K562 (cell line): ENCODE results near the gene RGL4. TPM values are rescaled to one million over a fixed set of nuclear protein-coding genes. Genes with fewer than 3 reads are reported as not detected.

Source experiments
- CBX5 ChIP-seq: IDR thresholded peaks from 2 replicates; pipeline ENCODE4 v1.6.1; 2014; ENCODE audit warnings: low read depth, borderline replicate concordance
- CHD2 ChIP-seq: IDR thresholded peaks from 2 replicates; pipeline ENCODE4 v1.6.1; 2011; ENCODE audit warnings: low read depth, low read length
- CREB1 ChIP-seq, 2 experiments: sonication (generic) in 1 of 2; formaldehyde crosslinking in 1 of 2; IDR thresholded peaks; 2 replicates each; pipeline versions ENCODE4 v1.6.1 to v1.8.0; 2012 to 2022; ENCODE audit warnings: inconsistent platforms in 1 of 2, mild to moderate bottlenecking in 1 of 2, missing genetic modification reagents in 1 of 2, moderate library complexity in 1 of 2
- CTBP1 ChIP-seq: fragments of 450-650 bp; IDR thresholded peaks from 2 replicates; pipeline ENCODE4 v1.6.1; 2016; ENCODE audit warnings: borderline replicate concordance
- ELF2 ChIP-seq: fragments of 250-450 bp; sonication (Bioruptor Pico); IDR thresholded peaks from 2 replicates; pipeline ENCODE4 v1.5.0; 2021; ENCODE audit warnings: mild to moderate bottlenecking
- EWSR1 ChIP-seq: fragments of 450-650 bp; IDR thresholded peaks from 2 replicates; pipeline ENCODE4 v1.6.1; 2018; ENCODE audit warnings: borderline replicate concordance, mild to moderate bottlenecking, low read depth, moderate library complexity; ENCODE audit not compliant: partially characterized antibody
- FOXA3 ChIP-seq, 2 experiments: fragments of 450-650 bp in 1 of 2; sonication (generic) in 1 of 2; formaldehyde crosslinking; IDR thresholded peaks in 1 of 2; conservative IDR thresholded peaks in 1 of 2; 2 replicates each; pipeline versions ENCODE4 v1.4.0 to v1.8.0; 2020 to 2022; ENCODE audit warnings: mild to moderate bottlenecking in 2 of 2, missing genetic modification reagents in 1 of 2
- HDAC6 ChIP-seq: IDR thresholded peaks from 2 replicates; pipeline ENCODE4 v1.6.1; 2012; ENCODE audit warnings: low read depth, mild to moderate bottlenecking, control low read depth, inconsistent platforms, low read length, moderate library complexity
- HDGF ChIP-seq: fragments of 450-650 bp; IDR thresholded peaks from 2 replicates; pipeline ENCODE4 v1.6.1; 2016
- MBD1 ChIP-seq: fragments of 250-450 bp; sonication (Bioruptor Pico); IDR thresholded peaks from 2 replicates; pipeline ENCODE4 v1.8.0; 2022; ENCODE audit warnings: inconsistent platforms
- MITF ChIP-seq: IDR thresholded peaks from 2 replicates; pipeline ENCODE4 v1.6.1; 2014; ENCODE audit warnings: antibody characterized with exemption
- NBN ChIP-seq: fragments of 450-650 bp; IDR thresholded peaks from 2 replicates; pipeline ENCODE4 v1.6.1; 2016; ENCODE audit warnings: low read depth, mild to moderate bottlenecking
- NFATC3 ChIP-seq: fragments of 450-650 bp; IDR thresholded peaks from 2 replicates; pipeline ENCODE4 v1.6.1; 2017; ENCODE audit warnings: mild to moderate bottlenecking
- NR2C1 ChIP-seq, 2 experiments: fragments of 450-650 bp; IDR thresholded peaks; 2 replicates each; pipeline ENCODE4 v1.6.1; 2017; ENCODE audit warnings: mild to moderate bottlenecking in 2 of 2, antibody characterized with exemption in 1 of 2, inconsistent platforms in 1 of 2, missing compliant biosample characterization in 1 of 2, missing genetic modification characterization in 1 of 2
- RBM22 ChIP-seq: fragments of 200-400 bp; formaldehyde crosslinking; IDR thresholded peaks from 2 replicates; pipeline ENCODE4 v1.6.1; 2018; ENCODE audit warnings: low read length, low read depth; ENCODE audit not compliant: poor library complexity, severe bottlenecking
- RBM25 ChIP-seq: fragments of 200-400 bp; formaldehyde crosslinking; IDR thresholded peaks from 2 replicates; pipeline ENCODE4 v1.6.1; 2018; ENCODE audit warnings: low read length, low read depth, moderate library complexity; ENCODE audit not compliant: severe bottlenecking
- ZMIZ1 ChIP-seq, 2 experiments: fragments of 150-350 bp in 1 of 2; IDR thresholded peaks; 2 replicates each; pipeline ENCODE4 v1.6.1; 2012 to 2016; ENCODE audit warnings: low read depth in 2 of 2, low read length in 2 of 2, mild to moderate bottlenecking in 1 of 2, moderate library complexity in 1 of 2
- ZNF12 ChIP-seq: sonication (generic); formaldehyde crosslinking; IDR thresholded peaks from 2 replicates; pipeline ENCODE4 v1.4.0; 2020; ENCODE audit warnings: mild to moderate bottlenecking, missing genetic modification reagents
- ZNF583 ChIP-seq: fragments of 250-450 bp; sonication (Bioruptor Pico); IDR thresholded peaks from 2 replicates; pipeline ENCODE4 v1.4.0; 2020
- ZNF644 ChIP-seq: fragments of 200-800 bp; sonication (Bioruptor generic); IDR thresholded peaks from 2 replicates; pipeline ENCODE4 v1.6.1; 2016; ENCODE audit warnings: low read depth, missing genetic modification characterization, missing compliant biosample characterization
- ZSCAN29 ChIP-seq: fragments of 450-650 bp; IDR thresholded peaks from 2 replicates; pipeline ENCODE4 v1.6.1; 2017
- polyA plus RNA-seq, 8 experiments: library from polyadenylated mRNA; depleted of rRNA in 4 of 8; stranded (reverse) in 5 of 8; unstranded in 3 of 8; fragments of >200 nt; fragmentation: Nextera tagmentation in 2 of 8; fragmentation: Illumina TruSeq in 1 of 8; extraction: Ambion mirVana in 2 of 8; extraction: Trizol in 1 of 8; gene quantifications; 2 replicates each; pipeline versions ENCODE4 v1.2.1 to v1.2.3, GENCODE V29; 2011 to 2014; ENCODE audit warnings: inconsistent platforms in 1 of 8, missing spikeins in 1 of 8
- total RNA-seq, 7 experiments: library from RNA; depleted of rRNA in 6 of 7; stranded (reverse); fragments of >200 nt in 6 of 7; fragmentation: Illumina TruSeq in 2 of 7; extraction: Trizol in 2 of 7; gene quantifications; 2 replicates each; pipeline versions ENCODE4 v1.2.1 to v1.2.3, GENCODE V29; 2011 to 2021; ENCODE audit warnings: low replicate concordance in 1 of 7

Gene RGL4
- total and polyA plus RNA-seq, 9 of the 15 experiments (the other 6 are each of a cell fraction or from before 2014, with no cell fraction given): not detected

- TF ChIP-seq ZMIZ1 (IDR thresholded peaks at IDR 0.05; ENCODE audit: low read depth in 2 of 2, low read length in 2 of 2) (no peak), HDAC6 (no peak), MITF (peak; percentile 83; the same call in 1 of the 2 replicates), ZNF583 (no peak), CBX5 (no peak), CHD2 (no peak), NBN (peak; percentile 37; the same call in 1 of the 2 replicates), FOXA3 (CRISPR knock-in tag; conservative IDR thresholded peaks at IDR 0.05 in 1 of 2, IDR thresholded peaks at IDR 0.05 in 1 of 2) (no peak), EWSR1 (no peak), ZNF644 (tag) (no peak), ELF2 (no peak), RBM22 (no peak), RBM25 (no peak), NFATC3 (no peak), ZNF12 (CRISPR knock-in tag) (no peak), CREB1 (IDR thresholded peaks at IDR 0.05) (peak; percentile 95), CREB1 (CRISPR knock-in tag; IDR thresholded peaks at IDR 0.05) (peak; percentile 98), HDGF (no peak), ZSCAN29 (no peak), CTBP1 (peak; percentile 66; the same call in 1 of the 2 replicates), MBD1 (no peak), NR2C1 (IDR thresholded peaks at IDR 0.05) (peak; percentile 88), NR2C1 (tag; IDR thresholded peaks at IDR 0.05) (peak; percentile 94)
These were observed 26.3 kb downstream of the RGL4 start (continued) for GRCh38 chr22:23716811-23717801.
